B cell (primary cell): Measurements from ENCODE around the gene KRTAP10-7. TPM values are rescaled to one million over a fixed set of nuclear protein-coding genes. Genes with fewer than 3 reads are reported as not detected.

Experiments used
- ATAC-seq: fragments of 200-7000 bp; cut with Tn5 transposase; one replicate; pipeline ENCODE4 v1.10.0; 2021; ENCODE audit warnings: low read depth, mild to moderate bottlenecking, moderate number of reproducible peaks, moderate library complexity
- CTCF ChIA-PET: fragments of 350-600 bp; sonication (Branson Sonifier 250); formaldehyde crosslinking; loops from one replicate; lab custom pipeline; 2021; ENCODE audit warnings: antibody characterized with exemption, inconsistent platforms; lab: Charles Lee
- POLR2A ChIA-PET: fragments of 350-600 bp; sonication (Branson Sonifier 250); formaldehyde crosslinking; loops from one replicate; lab custom pipeline; 2021; ENCODE audit warnings: antibody characterized with exemption; lab: Charles Lee
- DNase-seq: peaks from one replicate; pipeline ENCODE4 v3.0.0; 2013
- H2AFZ ChIP-seq: 2 replicates; pipeline ENCODE4 v1.6.1; 2012; ENCODE audit warnings: mild to moderate bottlenecking, low read depth, low read length; ENCODE audit not compliant: insufficient read depth, poor library complexity, severe bottlenecking
- H3K27ac ChIP-seq, 2 donors: 1 replicate in 1 of 2; 2 replicates in 1 of 2; pipeline ENCODE4 v1.5.1; 2012 to 2013; ENCODE audit warnings: low read length in 2 of 2, mild to moderate bottlenecking in 2 of 2, moderate library complexity in 1 of 2
- H3K27me3 ChIP-seq, 4 experiments: fragments of 200-600 bp in 1 of 4; sonication (generic) in 1 of 4; replicated peaks in 1 of 4; 1 replicate in 2 of 4; 2 replicates in 2 of 4; pipeline versions ENCODE4 v1.6.1 to v1.7.0; 2013 to 2016; ENCODE audit warnings: low read length in 3 of 4, mild to moderate bottlenecking in 2 of 4, mixed read lengths in 1 of 4, moderate library complexity in 1 of 4; ENCODE audit not compliant: insufficient read depth in 4 of 4, control insufficient read depth in 3 of 4; ENCODE audit errors: control extremely low read depth in 1 of 4
- H3K36me3 ChIP-seq, 2 experiments: replicated peaks in 1 of 2; 1 replicate in 1 of 2; 2 replicates in 1 of 2; pipeline versions ENCODE4 v1.6.1 to v1.7.1; 2013; ENCODE audit warnings: low read length in 1 of 2; ENCODE audit not compliant: insufficient read depth in 2 of 2, control insufficient read depth in 1 of 2; ENCODE audit errors: control extremely low read depth in 1 of 2, extremely low read depth in 1 of 2
- H3K4me1 ChIP-seq, 2 donors: fragments of 200-600 bp in 1 of 2; sonication (generic) in 1 of 2; 1 replicate in 1 of 2; 2 replicates in 1 of 2; pipeline versions ENCODE4 v1.5.1 to v1.6.1; 2013 to 2017; ENCODE audit warnings: low read length in 2 of 2; ENCODE audit not compliant: control insufficient read depth in 2 of 2, insufficient read depth in 2 of 2
- H3K4me2 ChIP-seq: replicated peaks from 2 replicates; pipeline ENCODE3; 2012; ENCODE audit warnings: mild to moderate bottlenecking, low read depth, low read length; ENCODE audit not compliant: poor library complexity, severe bottlenecking
- H3K4me3 ChIP-seq, 5 experiments: fragments of 200-600 bp in 1 of 5; sonication (generic) in 1 of 5; 1 replicate in 3 of 5; 2 replicates in 2 of 5; pipeline versions ENCODE4 v1.5.1 to v1.7.0; 2011 to 2016; ENCODE audit warnings: low read length in 4 of 5, mild to moderate bottlenecking in 4 of 5, low read depth in 2 of 5, control low read depth in 1 of 5, moderate library complexity in 1 of 5; ENCODE audit not compliant: insufficient read depth in 1 of 5; ENCODE audit errors: control extremely low read depth in 1 of 5, extremely low read depth in 1 of 5
- H3K79me2 ChIP-seq: fragments of 200-600 bp; sonication (generic); one replicate; pipeline ENCODE4 v1.6.0; 2016; ENCODE audit warnings: low read length; ENCODE audit not compliant: control insufficient read depth, insufficient read depth
- H3K9ac ChIP-seq: fragments of 200-600 bp; sonication (generic); 2 replicates; pipeline ENCODE4 v1.6.1; 2017; ENCODE audit warnings: mild to moderate bottlenecking, low read length, moderate library complexity
- H3K9me3 ChIP-seq, 3 donors: one replicate each; pipeline versions ENCODE4 v1.6.1 to v1.7.1; 2013; ENCODE audit warnings: low read length in 2 of 3; ENCODE audit not compliant: control insufficient read depth in 2 of 3, insufficient read depth in 1 of 3; ENCODE audit errors: control extremely low read depth in 1 of 3
- H4K20me1 ChIP-seq: 2 replicates; pipeline ENCODE4 v1.6.0; 2012; ENCODE audit warnings: mild to moderate bottlenecking, low read length; ENCODE audit not compliant: insufficient read depth, control insufficient read depth, poor library complexity, severe bottlenecking
- H3K27ac Mint-ChIP-seq: one replicate; pipeline ENCODE4 v1.8.0; 2021; ENCODE audit warnings: mixed read lengths
- H3K27me3 Mint-ChIP-seq: one replicate; pipeline ENCODE4 v1.8.0; 2021; ENCODE audit warnings: mixed read lengths
- H3K4me1 Mint-ChIP-seq: one replicate; pipeline ENCODE4 v1.8.0; 2021; ENCODE audit warnings: mixed read lengths
- H3K4me3 Mint-ChIP-seq: one replicate; pipeline ENCODE4 v1.8.0; 2021; ENCODE audit warnings: mixed read lengths
- H3K9me3 Mint-ChIP-seq: one replicate; pipeline ENCODE4 v1.8.0; 2022; ENCODE audit warnings: mixed read lengths; ENCODE audit not compliant: insufficient read depth
- CTCF ChIP-seq: fragments of 200-600 bp; IDR thresholded peaks from one replicate; pipeline ENCODE4 v1.8.0; 2022; ENCODE audit warnings: antibody characterized with exemption, mild to moderate bottlenecking
- EZH2 ChIP-seq: IDR thresholded peaks from 2 replicates; pipeline ENCODE4 v1.6.1; 2012; ENCODE audit warnings: borderline replicate concordance, low read depth, mild to moderate bottlenecking, moderate library complexity, low read length; ENCODE audit not compliant: insufficient read depth, poor library complexity, severe bottlenecking
- WGBS: methylation state at CpG from one replicate; pipeline ENCODE4 v1.1.5; 2013; ENCODE audit warnings: missing lambda C conversion rate; ENCODE audit not compliant: insufficient coverage; 5-methylcytosine and 5-hydroxymethylcytosine counted together
- intact Hi-C: fragments of 100-400 bp; cut with micrococcal nuclease; formaldehyde crosslinking; loops from one replicate; pipeline ENCODE4 v1.10.0; 2022
- polyA plus RNA-seq: library from polyadenylated mRNA; depleted of rRNA; stranded (reverse); fragments of >200 nt; gene quantifications from 2 replicates; pipeline ENCODE4 v1.2.3, GENCODE V29; 2012
- total RNA-seq, 2 donors: library from RNA; stranded (reverse); fragments of 120-200 nt in 1 of 2; gene quantifications; 1 replicate in 1 of 2; 2 replicates in 1 of 2; pipeline versions ENCODE4 v1.2.3 to v1.2.4, GENCODE V29; 2013 to 2022

Gene KRTAP10-7
- total and polyA plus RNA-seq, 2 donors (not counting 1 experiment from before 2014, with no cell fraction given): not detected

GRCh38 chr21:44611551-44611950, 11.2 kb downstream of the KRTAP10-7 start:
- Mint-ChIP-seq H3K4me1 (no peaks in the 10 kb centered on the region), H3K9me3 (peaks cover 15% of the 10 kb centered on the region), H3K27me3 (peaks cover 18% of the 10 kb centered on the region), H3K4me3 (no peak overlapping the region), H3K27ac (no peak overlapping the region)
- Histone ChIP-seq H3K36me3 (no peaks in the 10 kb centered on the region), H3K4me1 (no peaks in the 10 kb centered on the region), H3K79me2 (no peaks in the 10 kb centered on the region), H3K4me3 (no peak overlapping the region), H4K20me1 (no peaks in the 10 kb centered on the region), H3K27ac (no peak overlapping the region), H3K27me3 (peaks cover 0 to 3% (median 1%) of the 10 kb centered on the region in 4 experiments), H2AFZ (no peak overlapping the region), H3K4me2 (no peak overlapping the region), H3K9me3 (peaks cover 4 to 39% (median 25%) of the 10 kb centered on the region in 3 donors), H3K9ac (no peak overlapping the region)
- ChIA-PET POLR2A (no interaction called here), CTCF (no interaction called here)
- ATAC-seq (no peak), DNase-seq (no peak)
- intact Hi-C loops: no loop called here
- 85% methylated on average over 2 of the region's 4 CpGs for WGBS
- TF ChIP-seq EZH2 (no peak), CTCF (no peak)

GRCh38 chr21:44612029-44612486, 11.7 kb downstream of the KRTAP10-7 start, which contains the start of gene KRTAP10-8:
KRTAP10-8 (plus strand) TSS chr21:44612079; CDS start chr21:44612101, 22 bp downstream.
- whole genome bisulfite sequencing: 92% methylated on average over 8 of the region's 8 CpGs
- ChIA-PET CTCF (no interaction called here), POLR2A (no interaction called here)
- no peak within 1 kb of the TSS for H3K4me3 ChIP-seq
- TF ChIP-seq EZH2 (no peak), CTCF (no peak)
- no peaks in the 10 kb centered on the region for H3K36me3 ChIP-seq
- DNase-seq (no peak), ATAC-seq (no peak)
- peaks cover 15% of the 10 kb centered on the region for H3K9me3 Mint-ChIP-seq
- H3K79me2 ChIP-seq: no peaks in the 10 kb centered on the region
- H3K4me1 ChIP-seq: no peaks in the 10 kb centered on the region
- H3K27me3 Mint-ChIP-seq: peaks cover 16% of the 10 kb centered on the region
- no peak within 1 kb of the TSS for H3K4me3 Mint-ChIP-seq
- no peak within 1 kb of the TSS for H3K27ac ChIP-seq
- H3K9me3 ChIP-seq: peaks cover 4 to 42% (median 25%) of the 10 kb centered on the region in 3 donors
- H4K20me1 ChIP-seq: no peaks in the 10 kb centered on the region
- intact Hi-C loops: no loop called here
- H3K4me2 ChIP-seq: no peak within 1 kb of the TSS
- no peaks in the 10 kb centered on the region for H3K4me1 Mint-ChIP-seq
- H3K27ac Mint-ChIP-seq: no peak within 1 kb of the TSS
- no peak within 1 kb of the TSS for H3K9ac ChIP-seq
- H2AFZ ChIP-seq: no peak within 1 kb of the TSS
- H3K27me3 ChIP-seq: peaks cover 0 to 3% (median 1%) of the 10 kb centered on the region in 4 experiments
